B cell (primary cell): ENCODE data around the gene SCAMP5. TPM values are rescaled to one million over a fixed set of nuclear protein-coding genes. Genes with fewer than 3 reads are reported as not detected.

Experiments used
- ATAC-seq: fragments of 200-7000 bp; cut with Tn5 transposase; one replicate; pipeline ENCODE4 v1.10.0; 2021; ENCODE audit warnings: low read depth, mild to moderate bottlenecking, moderate number of reproducible peaks, moderate library complexity
- CTCF ChIA-PET: fragments of 350-600 bp; sonication (Branson Sonifier 250); formaldehyde crosslinking; loops from one replicate; lab custom pipeline; 2021; ENCODE audit warnings: antibody characterized with exemption, inconsistent platforms; lab: Charles Lee
- POLR2A ChIA-PET: fragments of 350-600 bp; sonication (Branson Sonifier 250); formaldehyde crosslinking; loops from one replicate; lab custom pipeline; 2021; ENCODE audit warnings: antibody characterized with exemption; lab: Charles Lee
- DNase-seq: peaks from one replicate; pipeline ENCODE4 v3.0.0; 2013
- H2AFZ ChIP-seq: 2 replicates; pipeline ENCODE4 v1.6.1; 2012; ENCODE audit warnings: mild to moderate bottlenecking, low read depth, low read length; ENCODE audit not compliant: insufficient read depth, poor library complexity, severe bottlenecking
- H3K27ac ChIP-seq, 2 donors: 1 replicate in 1 of 2; 2 replicates in 1 of 2; pipeline ENCODE4 v1.5.1; 2012 to 2013; ENCODE audit warnings: low read length in 2 of 2, mild to moderate bottlenecking in 2 of 2, moderate library complexity in 1 of 2
- H3K27me3 ChIP-seq, 4 experiments: fragments of 200-600 bp in 1 of 4; sonication (generic) in 1 of 4; replicated peaks in 1 of 4; 1 replicate in 2 of 4; 2 replicates in 2 of 4; pipeline versions ENCODE4 v1.6.1 to v1.7.0; 2013 to 2016; ENCODE audit warnings: low read length in 3 of 4, mild to moderate bottlenecking in 2 of 4, mixed read lengths in 1 of 4, moderate library complexity in 1 of 4; ENCODE audit not compliant: insufficient read depth in 4 of 4, control insufficient read depth in 3 of 4; ENCODE audit errors: control extremely low read depth in 1 of 4
- H3K36me3 ChIP-seq, 2 experiments: replicated peaks in 1 of 2; 1 replicate in 1 of 2; 2 replicates in 1 of 2; pipeline versions ENCODE4 v1.6.1 to v1.7.1; 2013; ENCODE audit warnings: low read length in 1 of 2; ENCODE audit not compliant: insufficient read depth in 2 of 2, control insufficient read depth in 1 of 2; ENCODE audit errors: control extremely low read depth in 1 of 2, extremely low read depth in 1 of 2
- H3K4me1 ChIP-seq, 2 donors: fragments of 200-600 bp in 1 of 2; sonication (generic) in 1 of 2; 1 replicate in 1 of 2; 2 replicates in 1 of 2; pipeline versions ENCODE4 v1.5.1 to v1.6.1; 2013 to 2017; ENCODE audit warnings: low read length in 2 of 2; ENCODE audit not compliant: control insufficient read depth in 2 of 2, insufficient read depth in 2 of 2
- H3K4me2 ChIP-seq: replicated peaks from 2 replicates; pipeline ENCODE3; 2012; ENCODE audit warnings: mild to moderate bottlenecking, low read depth, low read length; ENCODE audit not compliant: poor library complexity, severe bottlenecking
- H3K4me3 ChIP-seq, 5 experiments: fragments of 200-600 bp in 1 of 5; sonication (generic) in 1 of 5; 1 replicate in 3 of 5; 2 replicates in 2 of 5; pipeline versions ENCODE4 v1.5.1 to v1.7.0; 2011 to 2016; ENCODE audit warnings: low read length in 4 of 5, mild to moderate bottlenecking in 4 of 5, low read depth in 2 of 5, control low read depth in 1 of 5, moderate library complexity in 1 of 5; ENCODE audit not compliant: insufficient read depth in 1 of 5; ENCODE audit errors: control extremely low read depth in 1 of 5, extremely low read depth in 1 of 5
- H3K79me2 ChIP-seq: fragments of 200-600 bp; sonication (generic); one replicate; pipeline ENCODE4 v1.6.0; 2016; ENCODE audit warnings: low read length; ENCODE audit not compliant: control insufficient read depth, insufficient read depth
- H3K9ac ChIP-seq: fragments of 200-600 bp; sonication (generic); 2 replicates; pipeline ENCODE4 v1.6.1; 2017; ENCODE audit warnings: mild to moderate bottlenecking, low read length, moderate library complexity
- H3K9me3 ChIP-seq, 3 donors: one replicate each; pipeline versions ENCODE4 v1.6.1 to v1.7.1; 2013; ENCODE audit warnings: low read length in 2 of 3; ENCODE audit not compliant: control insufficient read depth in 2 of 3, insufficient read depth in 1 of 3; ENCODE audit errors: control extremely low read depth in 1 of 3
- H4K20me1 ChIP-seq: 2 replicates; pipeline ENCODE4 v1.6.0; 2012; ENCODE audit warnings: mild to moderate bottlenecking, low read length; ENCODE audit not compliant: insufficient read depth, control insufficient read depth, poor library complexity, severe bottlenecking
- H3K27ac Mint-ChIP-seq: one replicate; pipeline ENCODE4 v1.8.0; 2021; ENCODE audit warnings: mixed read lengths
- H3K27me3 Mint-ChIP-seq: one replicate; pipeline ENCODE4 v1.8.0; 2021; ENCODE audit warnings: mixed read lengths
- H3K4me1 Mint-ChIP-seq: one replicate; pipeline ENCODE4 v1.8.0; 2021; ENCODE audit warnings: mixed read lengths
- H3K4me3 Mint-ChIP-seq: one replicate; pipeline ENCODE4 v1.8.0; 2021; ENCODE audit warnings: mixed read lengths
- H3K9me3 Mint-ChIP-seq: one replicate; pipeline ENCODE4 v1.8.0; 2022; ENCODE audit warnings: mixed read lengths; ENCODE audit not compliant: insufficient read depth
- EZH2 ChIP-seq: IDR thresholded peaks from 2 replicates; pipeline ENCODE4 v1.6.1; 2012; ENCODE audit warnings: borderline replicate concordance, low read depth, mild to moderate bottlenecking, moderate library complexity, low read length; ENCODE audit not compliant: insufficient read depth, poor library complexity, severe bottlenecking
- WGBS: methylation state at CpG from one replicate; pipeline ENCODE4 v1.1.5; 2013; ENCODE audit warnings: missing lambda C conversion rate; ENCODE audit not compliant: insufficient coverage; 5-methylcytosine and 5-hydroxymethylcytosine counted together
- intact Hi-C: fragments of 100-400 bp; cut with micrococcal nuclease; formaldehyde crosslinking; loops from one replicate; pipeline ENCODE4 v1.10.0; 2022
- polyA plus RNA-seq: library from polyadenylated mRNA; depleted of rRNA; stranded (reverse); fragments of >200 nt; gene quantifications from 2 replicates; pipeline ENCODE4 v1.2.3, GENCODE V29; 2012
- total RNA-seq, 2 donors: library from RNA; stranded (reverse); fragments of 120-200 nt in 1 of 2; gene quantifications; 1 replicate in 1 of 2; 2 replicates in 1 of 2; pipeline versions ENCODE4 v1.2.3 to v1.2.4, GENCODE V29; 2013 to 2022
- TF ChIP-seq, protein P1 (sequence below): fragments of 200-600 bp; IDR thresholded peaks from one replicate; pipeline ENCODE4 v1.8.0; 2022; ENCODE audit warnings: antibody characterized with exemption, mild to moderate bottlenecking

The SCAMP5 gene
- total and polyA plus RNA-seq, 2 donors (not counting 1 experiment from before 2014, with no cell fraction given), result 0.59 to 3.4 TPM

GRCh38 chr15:74994685-74995084 lies 678 bp upstream of the SCAMP5 start:
- H3K9me3 Mint-ChIP-seq, result no peaks in the 10 kb centered on the region
- CTCF ChIA-PET, result interaction anchor here (0.9 kb wide), 1 partner anchor 210 kb away, joined by 3 read pairs; no protein-coding TSS in a partner anchor
- Histone ChIP-seq H3K27me3 (peaks cover 0 to 62% (median 44%) of the 10 kb centered on the region in 4 experiments), H3K9ac (no peak overlapping the region), H4K20me1 (peaks cover 6% of the 10 kb centered on the region), H3K79me2 (no peaks in the 10 kb centered on the region), H3K9me3 (peaks cover 0 to 30% (median 0%) of the 10 kb centered on the region in 3 donors), H3K4me2 (no peak overlapping the region), H2AFZ (no peak overlapping the region), H3K4me1 (peaks cover 19 to 23% of the 10 kb centered on the region in 2 donors), H3K27ac (no peak overlapping the region), H3K4me3 (no peak overlapping the region), H3K36me3 (no peaks in the 10 kb centered on the region)
- intact Hi-C loops, result loop anchor here (1.0 kb wide), 1 partner anchor 15 kb away; no protein-coding TSS in a partner anchor
- no peak for DNase-seq
- peaks cover 12% of the 10 kb centered on the region for H3K4me1 Mint-ChIP-seq
- no peak overlapping the region for H3K27ac Mint-ChIP-seq
- POLR2A ChIA-PET, result no interaction called here
- peak overlapping the region; percentile 78 for H3K4me3 Mint-ChIP-seq
- TF ChIP-seq EZH2, result no peak
- TF ChIP-seq, protein P1, sequence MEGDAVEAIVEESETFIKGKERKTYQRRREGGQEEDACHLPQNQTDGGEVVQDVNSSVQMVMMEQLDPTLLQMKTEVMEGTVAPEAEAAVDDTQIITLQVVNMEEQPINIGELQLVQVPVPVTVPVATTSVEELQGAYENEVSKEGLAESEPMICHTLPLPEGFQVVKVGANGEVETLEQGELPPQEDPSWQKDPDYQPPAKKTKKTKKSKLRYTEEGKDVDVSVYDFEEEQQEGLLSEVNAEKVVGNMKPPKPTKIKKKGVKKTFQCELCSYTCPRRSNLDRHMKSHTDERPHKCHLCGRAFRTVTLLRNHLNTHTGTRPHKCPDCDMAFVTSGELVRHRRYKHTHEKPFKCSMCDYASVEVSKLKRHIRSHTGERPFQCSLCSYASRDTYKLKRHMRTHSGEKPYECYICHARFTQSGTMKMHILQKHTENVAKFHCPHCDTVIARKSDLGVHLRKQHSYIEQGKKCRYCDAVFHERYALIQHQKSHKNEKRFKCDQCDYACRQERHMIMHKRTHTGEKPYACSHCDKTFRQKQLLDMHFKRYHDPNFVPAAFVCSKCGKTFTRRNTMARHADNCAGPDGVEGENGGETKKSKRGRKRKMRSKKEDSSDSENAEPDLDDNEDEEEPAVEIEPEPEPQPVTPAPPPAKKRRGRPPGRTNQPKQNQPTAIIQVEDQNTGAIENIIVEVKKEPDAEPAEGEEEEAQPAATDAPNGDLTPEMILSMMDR, result no peak
- ATAC-seq, result no peak
- H3K27me3 Mint-ChIP-seq, result peaks cover 67% of the 10 kb centered on the region
- WGBS, result 63% methylated on average over 4 of the region's 5 CpGs
